ENCODE results near the gene ZBTB8A.
A peak's percentile ranks its signal among the peaks of the same experiment; 100 is the strongest.
"Not testable (repeated sequence)": the region's sequence is repeated elsewhere in the genome, so short reads cannot be mapped to it uniquely, and the experiment has no call there.

Gene ZBTB8A

DNA sequence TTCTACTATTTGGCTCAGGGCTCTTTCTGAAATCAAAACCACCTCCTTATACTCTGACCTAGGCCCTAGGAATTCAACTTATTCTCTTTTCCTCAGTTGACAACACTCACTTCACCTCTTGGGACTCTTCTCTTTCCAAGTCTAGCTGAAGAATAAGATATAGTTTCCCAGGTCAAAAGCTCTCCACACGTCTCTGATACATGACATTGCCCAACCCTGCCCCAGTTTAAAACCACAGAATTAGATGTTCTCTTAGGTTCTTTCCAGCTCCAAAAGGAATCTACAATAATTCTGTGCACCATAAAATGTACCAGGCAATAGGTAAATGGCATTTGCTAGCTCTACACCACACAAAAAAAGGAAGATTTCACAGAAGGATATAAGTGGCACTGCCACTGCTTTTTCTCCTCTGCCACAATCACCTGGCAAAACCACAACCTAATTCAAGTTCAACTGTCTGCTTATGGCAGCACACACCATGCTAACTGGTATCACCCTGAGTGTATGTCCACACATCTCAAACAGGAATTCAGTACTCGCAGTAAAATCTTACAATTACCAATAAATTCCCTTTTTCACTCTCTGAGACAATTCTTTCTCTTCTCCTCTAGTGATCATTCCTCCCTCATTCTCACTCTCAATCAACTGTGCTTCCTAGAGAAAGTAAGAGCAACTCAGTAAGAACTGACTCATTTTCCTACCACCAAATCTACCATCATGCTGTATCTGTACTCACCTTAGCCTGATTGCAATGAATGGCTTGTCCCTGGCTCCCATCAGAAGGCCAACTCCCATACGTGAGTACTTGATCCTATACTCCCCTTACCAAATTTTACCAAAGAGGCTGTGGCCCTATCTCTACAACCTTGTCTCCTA, 83.8 kb downstream of the ZBTB8A start:
- no peak for DNase-seq

DNA sequence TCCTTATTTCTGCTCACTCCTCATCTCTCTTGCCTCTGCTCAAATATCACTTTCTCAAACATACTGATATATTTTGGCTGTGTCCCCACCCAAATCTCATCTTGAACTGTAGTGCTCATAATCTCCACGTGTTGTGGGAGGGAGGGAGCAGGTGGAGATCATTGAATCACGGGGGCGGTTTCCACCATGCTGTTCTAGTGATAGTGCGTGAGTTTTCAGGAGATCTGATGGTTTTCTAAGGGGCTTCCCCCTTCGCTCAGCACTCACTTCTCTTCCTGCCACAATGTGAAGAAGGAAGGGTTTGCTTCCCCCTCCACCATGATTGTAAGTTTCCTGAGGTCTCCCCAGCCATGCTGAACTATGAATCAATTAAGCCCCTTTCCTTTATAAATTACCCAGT, 84.5 kb downstream of the ZBTB8A start:
- peak; percentile 9 to 21 for DNase-seq

DNA sequence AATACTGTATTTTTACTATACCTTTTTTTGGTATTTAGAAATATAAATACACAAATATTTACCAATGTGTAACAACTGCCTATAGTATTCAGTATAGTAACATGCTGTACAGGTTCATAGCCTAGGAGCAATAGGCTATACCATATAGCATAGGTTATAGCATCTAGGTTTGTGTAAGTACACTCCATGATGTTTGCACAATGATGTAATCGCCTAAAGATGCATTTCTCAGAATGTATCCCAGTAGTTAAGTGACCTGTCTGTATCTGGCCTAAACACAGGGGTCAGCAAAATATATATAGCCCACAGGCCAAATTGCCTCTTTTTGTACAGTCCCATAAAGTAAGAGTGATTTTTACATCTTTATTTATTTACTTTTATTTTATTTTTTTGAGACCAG, 86.9 kb downstream of the ZBTB8A start:
- DNase-seq, result no peak

DNA sequence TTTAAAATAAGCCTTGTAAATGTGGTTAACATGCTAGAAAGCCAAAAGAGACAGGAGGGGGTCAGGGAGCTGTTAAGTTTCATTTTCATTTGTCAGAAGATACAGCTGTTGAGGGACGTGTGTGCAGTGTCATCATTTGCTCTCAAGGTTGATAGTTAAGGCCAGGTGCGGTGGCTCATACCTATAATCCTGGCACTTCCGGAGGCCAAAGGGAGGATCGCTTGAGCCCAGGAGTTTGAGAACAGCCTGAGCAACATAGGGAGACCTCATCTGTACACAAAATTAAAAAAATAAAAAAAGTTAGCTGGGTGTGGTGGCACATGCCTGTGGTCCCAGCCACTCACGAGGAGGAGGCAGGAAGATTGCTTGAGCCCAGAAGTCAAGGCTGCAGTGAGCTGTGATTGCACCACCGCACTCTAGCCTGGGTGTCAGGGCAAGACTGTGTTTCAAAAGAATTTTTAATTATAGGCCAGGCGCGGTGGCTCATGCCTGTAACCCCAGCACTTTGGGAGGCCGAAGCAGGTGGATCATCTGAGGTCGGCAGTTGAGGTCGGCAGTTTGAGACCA, 88.5 kb downstream of the ZBTB8A start:
- no peak for DNase-seq

DNA sequence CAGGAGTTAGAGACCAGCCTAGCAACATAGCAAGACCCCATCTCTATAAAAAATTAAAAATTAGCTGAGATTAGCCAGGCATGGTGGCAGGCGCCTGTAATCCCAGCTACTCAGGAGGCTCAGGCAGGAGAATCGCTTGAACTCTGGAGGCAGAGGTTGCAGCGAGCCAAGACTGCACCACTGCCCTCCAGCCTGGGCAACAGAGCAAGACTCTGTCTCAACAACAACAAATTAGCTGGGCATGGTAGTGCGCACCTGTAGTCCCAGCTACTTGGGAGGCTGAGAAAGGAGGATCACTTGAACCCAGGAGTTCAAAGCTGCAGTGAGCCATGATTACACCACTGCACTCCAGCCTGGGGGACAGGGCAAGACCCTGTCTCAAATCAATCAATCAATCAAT, 90.9 kb downstream of the ZBTB8A start:
- not testable (repeated sequence) for DNase-seq

DNA sequence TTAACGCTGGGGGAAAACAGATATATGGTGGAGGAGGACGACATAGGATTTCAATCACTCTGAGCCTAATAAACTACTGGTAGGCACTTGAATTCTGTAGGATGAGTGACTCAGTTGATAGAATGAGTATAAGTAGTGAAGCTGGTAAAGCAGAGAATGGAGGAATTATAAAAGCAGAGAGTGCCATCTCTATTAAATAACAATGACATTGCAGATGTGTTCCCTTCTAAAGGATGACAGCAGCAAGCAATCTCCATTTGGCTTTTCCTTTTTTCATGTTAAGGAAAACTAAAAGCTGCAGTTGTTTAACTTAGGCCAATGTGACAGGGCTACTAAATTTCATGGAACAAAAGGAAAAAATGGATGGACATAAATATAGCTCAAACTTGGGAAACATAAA, 93.6 kb downstream of the ZBTB8A start:
- DNase-seq, result no peak

DNA sequence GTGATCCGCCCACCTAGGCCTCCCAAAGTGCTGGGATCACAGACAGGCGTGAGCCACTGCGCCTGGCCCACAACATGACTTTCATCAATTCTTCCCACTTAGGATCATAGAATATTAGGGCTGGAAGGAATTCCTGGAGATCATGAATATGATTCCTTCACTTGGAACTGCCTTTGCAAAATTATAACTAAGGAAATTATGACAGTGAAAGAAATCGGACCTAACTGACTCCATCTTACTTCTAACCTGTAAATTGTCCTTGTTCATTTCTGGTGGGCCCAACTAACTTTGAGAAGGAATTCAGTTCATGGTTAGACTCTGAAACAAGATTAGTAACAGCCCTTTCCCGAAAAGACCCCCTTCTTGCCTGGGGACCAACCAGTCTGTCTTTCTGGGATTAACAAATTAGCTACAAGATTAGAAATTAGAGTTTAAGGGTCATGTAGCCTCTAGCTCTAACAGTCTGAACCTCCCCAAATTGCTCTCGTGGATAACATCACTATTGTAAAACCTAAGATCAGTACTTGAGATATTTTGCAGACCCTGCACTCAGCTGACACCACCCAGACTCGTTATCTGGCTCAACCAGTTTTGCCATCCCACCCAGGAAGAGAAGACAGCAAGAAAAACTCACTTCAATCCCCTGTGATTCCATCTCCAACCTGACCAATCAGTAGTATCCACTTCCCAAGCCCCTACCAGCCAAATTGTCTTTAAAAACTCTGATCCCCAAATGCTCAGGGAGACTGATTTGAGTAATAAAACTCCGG, 96.5 kb downstream of the ZBTB8A start:
- DNase-seq, result no peak

DNA sequence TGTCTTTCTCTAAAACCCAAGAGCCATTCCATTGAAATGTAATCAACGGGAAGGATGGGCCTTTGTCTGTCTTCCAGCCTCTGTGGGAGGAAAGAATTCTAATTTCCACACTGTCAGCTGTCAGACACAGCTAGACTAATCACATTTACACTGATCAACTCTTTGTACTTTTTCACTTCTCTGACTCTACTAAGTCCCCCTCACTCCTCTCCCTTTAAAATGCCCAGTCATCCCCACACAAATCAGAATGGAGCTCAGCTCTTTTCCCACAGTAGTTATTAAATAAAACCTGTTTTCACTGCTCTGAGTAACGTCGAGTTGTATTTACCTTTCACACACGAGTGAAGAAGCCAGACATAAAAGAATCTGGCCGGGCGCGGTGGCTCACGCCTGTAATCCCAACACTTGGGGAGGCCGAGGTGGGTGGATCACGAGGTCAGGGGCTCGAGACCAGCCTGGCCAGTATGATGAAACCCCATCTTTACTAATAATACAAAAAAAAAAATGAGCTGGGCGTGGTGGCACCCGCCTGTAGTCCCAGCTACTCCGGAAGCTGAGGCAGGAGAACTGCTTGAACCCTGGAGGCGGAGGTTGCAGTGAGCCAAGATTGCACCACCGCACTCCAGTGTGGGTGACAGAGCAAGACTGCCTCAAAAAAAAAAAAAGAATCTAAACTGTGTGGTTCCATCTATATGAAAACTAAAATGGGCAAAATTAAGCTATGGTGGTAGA, 97.9 kb downstream of the ZBTB8A start:
- no peak for DNase-seq

DNA sequence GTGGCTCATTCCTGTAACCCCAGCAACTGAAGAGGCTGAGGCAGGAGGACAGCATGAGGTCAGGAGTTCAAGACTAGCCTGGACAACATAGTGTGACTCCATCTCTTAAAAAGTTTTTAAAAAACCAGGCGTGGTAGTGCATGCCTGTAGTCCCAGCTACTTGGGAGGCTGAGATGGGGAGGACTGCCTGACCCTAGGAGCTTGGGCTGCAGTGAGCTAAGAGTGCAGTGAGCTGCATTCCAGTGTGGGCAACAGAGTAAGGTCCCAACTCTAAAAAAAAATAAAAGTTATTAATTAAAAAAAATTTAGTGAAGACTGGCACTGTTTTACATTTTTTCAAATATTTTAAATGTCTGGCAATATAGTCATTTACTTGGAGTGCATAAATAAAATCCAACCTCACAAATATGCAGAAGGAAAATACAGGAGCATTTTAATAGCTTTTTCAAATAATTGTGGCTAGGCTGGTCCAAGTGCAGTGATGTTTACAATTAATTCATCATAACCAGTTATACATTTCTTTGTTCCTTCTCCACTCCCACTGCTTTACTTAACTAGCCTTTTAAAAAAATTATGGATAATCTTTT, 100.4 kb downstream of the ZBTB8A start:
- DNase-seq, result no peak

DNA sequence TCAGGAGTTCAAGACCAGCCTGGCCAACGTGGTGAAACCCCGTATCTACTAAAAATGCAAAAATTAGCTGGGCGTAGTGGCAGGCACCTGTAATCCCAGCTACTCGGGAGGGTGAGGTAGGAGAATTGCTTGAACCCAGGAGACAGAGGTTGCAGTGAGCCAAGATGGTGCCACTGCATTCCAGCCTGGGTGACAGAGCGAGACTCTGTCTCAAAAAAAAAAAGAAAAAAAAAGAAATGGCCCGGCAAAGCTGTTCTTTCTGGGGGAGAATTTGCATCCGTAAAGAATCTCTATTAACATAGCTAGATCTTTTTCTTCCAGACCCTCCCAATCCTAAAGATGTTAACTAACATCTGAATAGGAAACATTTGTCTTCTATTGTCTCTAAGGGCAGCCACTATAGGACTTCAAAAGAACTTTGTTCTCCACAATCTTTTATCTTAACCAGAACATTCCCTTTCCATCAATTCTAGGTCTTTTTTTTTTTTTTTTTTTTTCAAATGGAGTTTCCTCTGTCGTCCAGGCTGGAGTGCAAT, 103.1 kb downstream of the ZBTB8A start:
- DNase-seq, result not testable (repeated sequence)

DNA sequence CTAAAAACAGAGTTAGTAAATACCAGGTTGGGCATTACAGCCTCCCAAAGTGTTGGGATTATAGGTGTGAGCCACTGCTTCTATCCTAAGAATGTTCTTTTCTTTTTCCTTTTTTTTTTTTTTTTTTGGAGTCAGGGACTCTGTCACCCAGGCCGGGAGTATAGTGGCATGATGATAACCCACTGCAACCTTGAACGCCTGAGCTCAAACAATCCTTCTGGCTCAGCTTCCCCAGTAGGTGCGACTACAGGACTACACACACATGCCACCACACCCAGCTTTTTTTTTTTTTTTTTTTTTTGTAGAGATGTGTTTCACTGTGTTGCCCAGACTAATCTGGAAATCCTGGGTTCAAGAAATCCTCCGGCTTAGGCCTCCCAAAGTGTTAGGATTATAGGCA, 105.2 kb downstream of the ZBTB8A start:
- DNase-seq, result no peak

DNA sequence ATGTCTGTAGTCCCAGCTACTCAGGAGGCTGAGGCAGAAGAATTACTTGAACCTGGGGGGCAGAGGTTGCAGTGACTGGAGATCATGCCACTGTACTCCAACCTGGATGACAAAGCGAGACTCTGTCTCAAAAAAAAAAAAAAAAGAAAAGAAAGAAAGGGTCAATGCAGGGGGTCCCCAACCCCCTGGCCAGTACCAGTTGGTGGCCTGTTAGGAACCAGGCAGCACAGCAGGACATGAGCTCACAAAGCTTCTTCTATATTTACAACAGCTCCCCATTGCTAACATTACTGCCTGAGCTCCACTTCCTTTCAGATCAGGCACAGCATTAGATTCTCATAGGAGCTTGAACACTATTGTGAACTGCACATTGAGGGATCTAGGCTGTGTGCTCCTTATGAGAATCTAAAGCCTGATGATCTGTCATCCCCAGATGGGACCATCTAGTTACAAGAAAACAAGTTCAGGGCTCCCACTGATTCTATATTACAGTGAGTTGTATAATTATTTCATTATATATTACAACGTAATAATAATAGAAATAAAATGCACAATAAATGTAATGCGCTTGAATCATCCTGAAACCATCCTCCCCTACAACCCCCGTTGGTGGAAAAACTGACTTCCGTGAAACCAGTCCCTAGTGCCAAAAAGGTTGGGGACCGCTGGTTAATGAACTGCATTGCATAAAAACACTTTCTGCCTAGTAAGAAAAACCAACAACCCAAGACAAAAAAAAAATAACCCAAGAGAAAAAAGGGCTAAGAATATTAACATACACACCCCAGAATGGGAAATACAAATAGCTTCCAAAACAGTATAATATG, 108.3 kb downstream of the ZBTB8A start:
- peak in 1 of 2 experiments; percentile 14 for DNase-seq

DNA sequence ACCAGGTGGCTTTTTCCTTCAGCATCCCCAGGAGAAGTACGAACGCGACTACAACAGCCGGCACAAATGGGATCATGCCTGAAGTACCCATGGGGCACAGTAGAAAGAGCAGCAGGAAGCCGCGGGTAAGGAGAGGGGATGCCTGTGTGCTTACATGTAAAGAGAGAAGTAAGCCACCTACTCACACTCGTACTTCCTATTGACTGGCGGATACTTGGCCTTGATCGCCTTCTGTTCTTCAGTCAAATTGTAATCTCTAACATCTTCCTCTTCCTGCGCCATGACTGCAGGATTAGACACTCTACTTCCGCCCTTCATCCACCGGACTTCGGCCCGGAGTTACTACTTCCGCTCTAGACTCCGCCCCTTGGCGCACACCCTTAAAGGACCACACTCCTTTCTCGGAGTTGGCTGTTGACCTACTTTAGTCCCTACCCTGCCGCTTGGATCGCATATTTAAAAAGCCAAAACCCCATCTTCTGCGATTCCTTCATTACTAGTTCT, 111.1 kb downstream of the ZBTB8A start, which contains the start of gene ZBTB8OS:
TSS of gene ZBTB8OS (minus strand) at position 303 of the 504 bp plus-strand sequence. CDS start at position 282, 21 bp downstream.
- DNase-seq, result peak; percentile 81

DNA sequence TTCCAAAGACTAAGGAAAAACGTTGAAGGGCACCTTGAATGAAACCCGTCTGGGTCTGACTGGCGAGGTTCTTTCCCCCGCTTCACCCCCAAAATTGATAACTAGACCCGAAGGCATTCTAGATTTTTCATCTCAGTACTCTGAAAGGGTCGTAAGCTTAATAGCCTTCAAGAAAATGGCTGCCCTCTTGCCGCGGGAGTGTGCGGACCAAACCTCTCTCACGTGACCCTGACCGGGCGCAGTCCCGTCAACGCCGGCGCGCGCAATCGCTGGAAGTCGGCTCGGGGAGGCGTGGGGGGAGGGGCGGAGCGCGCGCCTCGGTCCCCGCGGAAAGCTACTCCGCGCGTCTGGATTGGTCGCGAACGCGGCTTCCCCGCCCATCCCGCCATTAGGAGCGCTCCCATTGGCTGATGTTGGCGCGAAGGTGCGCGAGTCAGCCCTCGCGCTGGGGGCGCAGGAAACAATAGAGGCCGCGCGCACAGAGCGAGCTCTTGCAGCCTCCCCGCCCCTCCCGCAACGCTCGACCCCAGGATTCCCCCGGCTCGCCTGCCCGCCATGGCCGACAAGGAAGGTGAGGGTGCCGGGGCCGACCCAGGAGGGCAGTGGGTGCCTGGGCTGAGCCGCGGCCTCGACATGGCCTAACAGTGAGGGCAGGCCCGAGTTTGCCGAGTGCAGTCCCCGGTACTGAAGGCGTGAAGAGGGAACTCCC, 111.7 kb downstream of the ZBTB8A start, which contains the start of gene RBBP4:
TSS of gene RBBP4 (plus strand) at position 457 of the 709 bp plus-strand sequence. CDS start at position 556, 99 bp downstream.
- peak; percentile 96 to 97 for DNase-seq

DNA sequence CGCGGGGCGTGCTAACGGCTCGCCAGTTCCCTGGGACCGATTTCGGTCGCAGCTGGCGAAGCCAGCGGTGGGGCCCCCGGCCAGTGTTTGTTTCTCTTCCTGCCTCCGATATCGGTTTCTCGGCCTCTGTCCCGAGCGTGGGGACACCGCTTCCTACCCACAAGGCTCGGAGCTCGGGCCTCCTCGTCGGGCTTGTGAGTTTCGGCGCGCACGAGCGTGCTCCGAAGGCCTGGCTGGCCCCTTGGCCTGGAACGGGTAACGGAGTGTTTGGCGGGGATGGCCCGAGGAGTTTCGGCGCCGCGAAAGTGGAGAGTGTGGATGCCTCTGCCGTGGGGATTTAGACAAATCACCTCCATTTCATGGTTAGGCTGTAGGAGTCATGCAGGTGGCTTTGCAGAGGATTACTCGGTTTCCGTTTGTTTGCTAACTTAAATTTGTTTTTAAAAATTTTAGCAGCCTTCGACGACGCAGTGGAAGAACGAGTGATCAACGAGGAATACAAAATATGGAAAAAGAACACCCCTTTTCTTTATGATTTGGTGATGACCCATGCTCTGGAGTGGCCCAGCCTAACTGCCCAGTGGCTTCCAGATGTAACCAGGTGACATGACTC, 112.3 kb downstream of the ZBTB8A start:
- no peak for DNase-seq

DNA sequence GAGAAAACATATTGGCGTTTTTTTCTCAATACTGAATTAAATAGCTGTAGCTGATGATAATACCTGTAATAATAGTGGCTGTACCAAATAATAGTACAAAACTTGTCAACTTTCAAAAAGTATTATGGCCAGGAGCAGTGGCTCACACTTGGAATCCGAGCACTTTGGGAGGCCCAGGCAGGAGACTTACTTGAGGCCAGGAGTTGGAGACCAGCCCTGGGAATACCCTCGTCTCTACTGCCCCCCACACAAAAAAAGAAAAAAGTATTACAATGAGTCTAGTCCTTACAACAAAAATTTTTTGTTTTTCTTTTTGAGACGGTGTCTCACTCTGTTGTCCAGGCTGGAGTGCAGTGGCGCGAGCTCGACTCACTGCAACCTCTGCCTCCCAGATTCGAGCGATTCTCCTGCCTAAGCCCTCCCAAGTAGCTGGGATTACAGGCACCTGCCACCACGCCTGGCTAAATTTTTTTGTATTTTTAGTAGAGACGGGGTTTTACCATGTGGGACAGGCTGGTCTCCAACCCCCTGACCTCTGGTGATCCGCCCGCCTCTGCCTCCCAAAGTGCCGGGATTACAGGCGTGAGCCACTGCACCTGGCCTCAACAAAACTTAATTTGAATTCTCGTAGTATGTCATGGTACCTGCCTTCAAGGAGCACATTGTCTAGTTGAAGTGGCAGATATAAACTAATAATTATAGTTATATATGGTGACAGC, 113.2 kb downstream of the ZBTB8A start:
- no peak for DNase-seq
